Measurements from ENCODE around the gene CNTN4.

DNA sequence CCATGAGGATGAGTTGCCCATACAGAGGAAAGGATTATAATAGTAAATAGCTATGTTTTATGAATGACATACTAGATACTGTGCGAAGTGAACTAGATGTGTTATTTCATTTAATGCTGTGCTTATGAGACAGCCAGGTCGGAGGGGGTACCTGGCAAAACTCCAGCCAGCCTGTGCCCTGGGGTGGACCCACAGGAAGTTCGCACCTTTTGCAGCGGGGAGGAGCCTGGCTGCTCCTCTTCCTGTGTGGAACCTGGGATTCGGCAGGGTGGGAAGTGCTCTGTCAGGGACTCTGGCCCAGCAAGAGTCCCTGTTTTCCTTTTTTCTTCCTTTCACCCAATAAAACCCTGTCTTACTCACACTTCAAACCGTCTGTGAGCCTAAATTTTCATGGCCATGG, 559.3 kb downstream of the CNTN4 start:
- TF ChIP-seq POLR2A (IDR thresholded peaks at IDR 0.05) = no peak
- no peak for TF ChIP-seq POLR2AphosphoS5 (IDR thresholded peaks at IDR 0.05; ENCODE audit: insufficient read depth in 1 of 2, low read depth in 1 of 2)
- TF ChIP-seq, protein P1, sequence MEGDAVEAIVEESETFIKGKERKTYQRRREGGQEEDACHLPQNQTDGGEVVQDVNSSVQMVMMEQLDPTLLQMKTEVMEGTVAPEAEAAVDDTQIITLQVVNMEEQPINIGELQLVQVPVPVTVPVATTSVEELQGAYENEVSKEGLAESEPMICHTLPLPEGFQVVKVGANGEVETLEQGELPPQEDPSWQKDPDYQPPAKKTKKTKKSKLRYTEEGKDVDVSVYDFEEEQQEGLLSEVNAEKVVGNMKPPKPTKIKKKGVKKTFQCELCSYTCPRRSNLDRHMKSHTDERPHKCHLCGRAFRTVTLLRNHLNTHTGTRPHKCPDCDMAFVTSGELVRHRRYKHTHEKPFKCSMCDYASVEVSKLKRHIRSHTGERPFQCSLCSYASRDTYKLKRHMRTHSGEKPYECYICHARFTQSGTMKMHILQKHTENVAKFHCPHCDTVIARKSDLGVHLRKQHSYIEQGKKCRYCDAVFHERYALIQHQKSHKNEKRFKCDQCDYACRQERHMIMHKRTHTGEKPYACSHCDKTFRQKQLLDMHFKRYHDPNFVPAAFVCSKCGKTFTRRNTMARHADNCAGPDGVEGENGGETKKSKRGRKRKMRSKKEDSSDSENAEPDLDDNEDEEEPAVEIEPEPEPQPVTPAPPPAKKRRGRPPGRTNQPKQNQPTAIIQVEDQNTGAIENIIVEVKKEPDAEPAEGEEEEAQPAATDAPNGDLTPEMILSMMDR (IDR thresholded peaks at IDR 0.05) = no peak

All from vagina (tissue), 2 donors.